CD4-positive, alpha-beta T cell (primary cell): ENCODE data around the gene PSMC4. TPM values are rescaled to one million over a fixed set of nuclear protein-coding genes. Genes with fewer than 3 reads are reported as not detected.

Experiments
- ATAC-seq: fragments of 200-7000 bp; cut with Tn5 transposase; one replicate; pipeline ENCODE4 v1.10.0; 2022; ENCODE audit warnings: mild to moderate bottlenecking; ENCODE audit not compliant: poor library complexity
- CTCF ChIA-PET: fragments of 350-600 bp; sonication (Branson Sonifier 250); formaldehyde crosslinking; loops from one replicate; lab custom pipeline; 2021; ENCODE audit warnings: antibody characterized with exemption, inconsistent platforms; lab: Charles Lee
- POLR2A ChIA-PET: fragments of 350-600 bp; sonication (Branson Sonifier 250); formaldehyde crosslinking; loops from one replicate; lab custom pipeline; 2021; ENCODE audit warnings: antibody characterized with exemption, inconsistent platforms; lab: Charles Lee
- DNase-seq, 14 experiments: peaks; one replicate each; pipeline ENCODE4 v3.0.0-alpha.2; 2013 to 2020; ENCODE audit warnings: mixed read lengths in 2 of 14
- H3K27ac ChIP-seq, 2 donors: one replicate each; pipeline versions ENCODE4 v1.5.1 to v1.7.0; 2013; ENCODE audit warnings: low read length in 2 of 2, low read depth in 1 of 2, mild to moderate bottlenecking in 1 of 2
- H3K27me3 ChIP-seq, 2 experiments: 1 replicate in 1 of 2; 2 replicates in 1 of 2; pipeline versions ENCODE4 v1.6.1 to v1.7.0; 2013; ENCODE audit warnings: low read length in 2 of 2, control low read depth in 1 of 2, mild to moderate bottlenecking in 1 of 2, moderate library complexity in 1 of 2; ENCODE audit not compliant: insufficient read depth in 2 of 2, control insufficient read depth in 1 of 2
- H3K36me3 ChIP-seq: one replicate; pipeline ENCODE4 v1.6.1; 2013; ENCODE audit warnings: low read length, control low read depth; ENCODE audit not compliant: insufficient read depth
- H3K4me1 ChIP-seq: one replicate; pipeline ENCODE4 v1.6.1; 2013; ENCODE audit warnings: low read length, control low read depth; ENCODE audit not compliant: insufficient read depth
- H3K4me3 ChIP-seq: one replicate; pipeline ENCODE4 v1.5.1; 2013; ENCODE audit warnings: mild to moderate bottlenecking, low read length, moderate library complexity
- H3K9me3 ChIP-seq, 2 experiments: 1 replicate in 1 of 2; 2 replicates in 1 of 2; pipeline versions ENCODE4 v1.6.1 to v1.7.0; 2013; ENCODE audit warnings: low read length in 2 of 2, mild to moderate bottlenecking in 2 of 2, control low read depth in 1 of 2, moderate library complexity in 1 of 2; ENCODE audit not compliant: control insufficient read depth in 1 of 2, insufficient read depth in 1 of 2
- H3K27ac Mint-ChIP-seq: one replicate; pipeline ENCODE4 v1.8.0; 2020; ENCODE audit warnings: mixed read lengths
- H3K27me3 Mint-ChIP-seq: one replicate; pipeline ENCODE4 v1.8.0; 2021; ENCODE audit warnings: mixed read lengths
- H3K36me3 Mint-ChIP-seq: one replicate; pipeline ENCODE4 v1.8.0; 2021; ENCODE audit warnings: low read depth, mixed read lengths
- H3K4me1 Mint-ChIP-seq: one replicate; pipeline ENCODE4 v1.8.0; 2021; ENCODE audit warnings: low read depth, mixed read lengths
- H3K4me3 Mint-ChIP-seq: one replicate; pipeline ENCODE4 v1.8.0; 2020; ENCODE audit warnings: mild to moderate bottlenecking, mixed read lengths
- H3K9me3 Mint-ChIP-seq: one replicate; pipeline ENCODE4 v1.8.0; 2020; ENCODE audit warnings: mixed read lengths
- CTCF ChIP-seq: fragments of 200-600 bp; IDR thresholded peaks from one replicate; pipeline ENCODE4 v1.8.0; 2022; ENCODE audit warnings: antibody characterized with exemption, mild to moderate bottlenecking
- intact Hi-C, 2 experiments: fragments of 100-400 bp; cut with DNase I in 1 of 2; cut with micrococcal nuclease in 1 of 2; formaldehyde crosslinking; loops; one replicate each; pipeline versions ENCODE4 v1.15.1 to v1.9.0; 2023 to 2025; cut with DNase I, micrococcal nuclease
- total RNA-seq, 174 experiments: library from RNA in 2 of 174; stranded (reverse) in 2 of 174; gene quantifications; one replicate each; pipeline ENCODE4 v1.2.3 and lab custom pipeline; 2021 to 2026

Gene PSMC4
- total RNA-seq, 2 experiments from 2014 or later: 61.3 to 67.4 TPM

- H3K27me3 Mint-ChIP-seq: no peaks in the 10 kb centered on the region
- H3K27me3 ChIP-seq: no peaks in the 10 kb centered on the region
- TF ChIP-seq CTCF: no peak
- H3K4me1 Mint-ChIP-seq: peaks cover 57% of the 10 kb centered on the region
- ChIA-PET POLR2A (interaction anchor here (0.6 kb wide), 1 partner anchor 100 kb away, joined by 3 read pairs; no protein-coding TSS in a partner anchor), CTCF (no interaction called here)
- no peak overlapping the region for H3K27ac ChIP-seq
- ATAC-seq (no peak), DNase-seq (no peak)
- peaks cover 5% of the 10 kb centered on the region for H3K36me3 Mint-ChIP-seq
- H3K4me3 Mint-ChIP-seq: no peak overlapping the region
- no peaks in the 10 kb centered on the region for H3K9me3 ChIP-seq
- intact Hi-C loops: loop anchor here in 1 of 2 experiments (10.0 kb wide), 1 partner anchor 1391 kb away; the partner anchor contains the start of gene TGFB1
- H3K27ac Mint-ChIP-seq: peak overlapping the region; percentile 47
- no peak overlapping the region for H3K4me3 ChIP-seq
- peaks cover 18% of the 10 kb centered on the region for H3K4me1 ChIP-seq
- no peaks in the 10 kb centered on the region for H3K36me3 ChIP-seq
- H3K9me3 Mint-ChIP-seq: no peaks in the 10 kb centered on the region
Measured at GRCh38 chr19:39963898-39964297, 7.1 kb upstream of the PSMC4 start.

- H3K27me3 ChIP-seq: no peaks in the 10 kb centered on the region
- no peak for TF ChIP-seq CTCF
- H3K9me3 Mint-ChIP-seq: no peaks in the 10 kb centered on the region
- no peak for ATAC-seq
- peaks cover 62% of the 10 kb centered on the region for H3K4me1 Mint-ChIP-seq
- H3K27me3 Mint-ChIP-seq: no peaks in the 10 kb centered on the region
- ChIA-PET POLR2A (interaction anchor here (0.6 kb wide), 1 partner anchor 181 kb away, joined by 3 read pairs; no protein-coding TSS in a partner anchor), CTCF (interaction anchor here (0.7 kb wide), 1 partner anchor 97 kb away, joined by 3 read pairs; no protein-coding TSS in a partner anchor)
- no peak overlapping the region for H3K4me3 Mint-ChIP-seq
- no peak overlapping the region for H3K27ac ChIP-seq
- H3K27ac Mint-ChIP-seq: peak overlapping the region; percentile 97
- intact Hi-C loops: loop anchor here in 1 of 2 experiments (5.0 to 10.0 kb wide), 2 partner anchors 34 to 1388 kb away; partner anchors contain the start of genes FCGBP and TGFB1
- peaks cover 35% of the 10 kb centered on the region for H3K4me1 ChIP-seq
- no peak overlapping the region for H3K4me3 ChIP-seq
- DNase-seq: no peak
- H3K36me3 ChIP-seq: no peaks in the 10 kb centered on the region
- peaks cover 13% of the 10 kb centered on the region for H3K36me3 Mint-ChIP-seq
- H3K9me3 ChIP-seq: no peaks in the 10 kb centered on the region
Measured at GRCh38 chr19:39966617-39967016, 4.3 kb upstream of the PSMC4 start.

- Histone ChIP-seq H3K36me3 (peaks cover 7% of the 10 kb centered on the region), H3K27me3 (no peaks in the 10 kb centered on the region), H3K27ac (peak overlapping the region in 1 of 2 donors; percentile 17), H3K4me1 (peaks cover 44% of the 10 kb centered on the region), H3K4me3 (no peak overlapping the region), H3K9me3 (no peaks in the 10 kb centered on the region)
- ChIA-PET CTCF (no interaction called here), POLR2A (interaction anchor here (4.4 kb wide), 1 partner anchor 23 kb away, joined by 172 read pairs; no protein-coding TSS in a partner anchor)
- intact Hi-C loops: loop anchor here in 1 of 2 experiments (5.0 to 10.0 kb wide), 2 partner anchors 35 to 1387 kb away; partner anchors contain the start of genes FCGBP and TGFB1
- no peak for TF ChIP-seq CTCF
- Mint-ChIP-seq H3K36me3 (peaks cover 16% of the 10 kb centered on the region), H3K4me3 (peak overlapping the region; percentile 25), H3K27me3 (no peaks in the 10 kb centered on the region), H3K9me3 (no peaks in the 10 kb centered on the region), H3K4me1 (peaks cover 69% of the 10 kb centered on the region), H3K27ac (peak overlapping the region; percentile 97)
- DNase-seq (no peak), ATAC-seq (no peak)
Measured at GRCh38 chr19:39967561-39967960, 3.4 kb upstream of the PSMC4 start.
